BJ (cell line): Measurements from ENCODE around the gene FMO5. TPM values are rescaled to one million over a fixed set of nuclear protein-coding genes. Genes with fewer than 3 reads are reported as not detected.

ENCODE experiments used
- CTCF ChIA-PET: fragments of 350-600 bp; formaldehyde crosslinking; extraction: SDS; loops from one replicate; lab custom pipeline; 2021; ENCODE audit warnings: antibody characterized with exemption, inconsistent platforms; lab: Yijun Ruan, JAX
- POLR2A ChIA-PET: fragments of 300-600 bp; sonication (Branson Sonifier 250); formaldehyde crosslinking; extraction: SDS; loops from one replicate; lab custom pipeline; 2021; ENCODE audit warnings: antibody characterized with exemption; lab: Charles Lee
- DNase-seq: peaks from one replicate; pipeline ENCODE4 v3.0.0-alpha.2; 2011; ENCODE audit warnings: low read depth
- H3K27me3 ChIP-seq: 2 replicates; pipeline ENCODE4 v1.6.0; 2011; ENCODE audit warnings: low read length; ENCODE audit not compliant: control insufficient read depth, insufficient read depth
- H3K36me3 ChIP-seq: 2 replicates; pipeline ENCODE4 v1.5.1; 2011; ENCODE audit warnings: low read length; ENCODE audit not compliant: control insufficient read depth, insufficient read depth
- H3K4me3 ChIP-seq: 2 replicates; pipeline ENCODE4 v1.5.1; 2011; ENCODE audit warnings: low read depth, mild to moderate bottlenecking, control low read depth, low read length
- polyA plus RNA-seq: library from polyadenylated mRNA; depleted of rRNA; stranded (reverse); fragments of >200 nt; gene quantifications from 2 replicates; pipeline ENCODE4 v1.2.3, GENCODE V29; 2011
- TF ChIP-seq, protein P1 (sequence below): IDR thresholded peaks from 2 replicates; pipeline ENCODE4 v1.5.1; 2011; ENCODE audit warnings: low read depth, mild to moderate bottlenecking, control low read depth, inconsistent platforms, low read length, moderate library complexity; ENCODE audit not compliant: insufficient read depth

FMO5 gene
- polyA plus RNA-seq, 1 experiment = 0.39 TPM

DNA sequence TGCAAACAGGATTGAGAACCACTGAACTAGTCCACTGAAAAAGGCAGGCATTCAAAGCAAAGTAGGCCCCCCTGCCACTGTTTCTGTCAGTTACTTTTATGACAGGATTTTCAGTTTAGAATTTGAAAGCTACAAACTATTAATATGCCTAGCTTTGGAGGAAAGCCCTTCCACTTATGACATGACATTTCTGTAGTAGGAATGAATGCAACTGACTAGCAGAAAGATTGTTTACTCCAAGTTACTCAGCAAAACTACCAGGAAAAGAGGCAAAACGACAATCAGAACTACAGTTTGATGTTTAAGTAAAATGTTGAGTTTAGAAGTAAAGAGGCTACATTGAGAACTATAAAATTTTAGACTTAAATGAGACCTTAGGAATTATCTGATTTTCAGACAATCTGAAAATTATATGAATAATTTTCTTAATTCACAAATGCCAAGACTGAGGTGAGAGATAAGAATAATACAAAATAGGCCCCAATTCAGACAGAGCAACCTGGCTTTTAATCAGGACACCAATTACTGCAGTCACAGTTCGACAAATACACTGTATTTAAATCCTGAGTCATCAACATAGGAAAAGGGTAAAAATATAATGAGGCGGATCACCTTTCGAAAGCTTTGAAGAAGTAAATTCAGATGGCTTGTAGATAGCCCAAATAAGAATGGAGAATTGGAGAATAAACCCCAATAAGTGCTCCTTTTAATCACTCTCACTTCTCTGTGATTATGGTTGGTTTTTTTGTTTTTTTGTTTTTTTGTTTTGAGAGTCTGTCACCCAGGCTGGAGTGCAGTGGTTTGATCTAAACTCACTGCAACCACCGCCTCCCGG, 55.1 kb downstream of the FMO5 start:
- no peaks in the 10 kb centered on the region for H3K27me3 ChIP-seq
- TF ChIP-seq, protein P1, sequence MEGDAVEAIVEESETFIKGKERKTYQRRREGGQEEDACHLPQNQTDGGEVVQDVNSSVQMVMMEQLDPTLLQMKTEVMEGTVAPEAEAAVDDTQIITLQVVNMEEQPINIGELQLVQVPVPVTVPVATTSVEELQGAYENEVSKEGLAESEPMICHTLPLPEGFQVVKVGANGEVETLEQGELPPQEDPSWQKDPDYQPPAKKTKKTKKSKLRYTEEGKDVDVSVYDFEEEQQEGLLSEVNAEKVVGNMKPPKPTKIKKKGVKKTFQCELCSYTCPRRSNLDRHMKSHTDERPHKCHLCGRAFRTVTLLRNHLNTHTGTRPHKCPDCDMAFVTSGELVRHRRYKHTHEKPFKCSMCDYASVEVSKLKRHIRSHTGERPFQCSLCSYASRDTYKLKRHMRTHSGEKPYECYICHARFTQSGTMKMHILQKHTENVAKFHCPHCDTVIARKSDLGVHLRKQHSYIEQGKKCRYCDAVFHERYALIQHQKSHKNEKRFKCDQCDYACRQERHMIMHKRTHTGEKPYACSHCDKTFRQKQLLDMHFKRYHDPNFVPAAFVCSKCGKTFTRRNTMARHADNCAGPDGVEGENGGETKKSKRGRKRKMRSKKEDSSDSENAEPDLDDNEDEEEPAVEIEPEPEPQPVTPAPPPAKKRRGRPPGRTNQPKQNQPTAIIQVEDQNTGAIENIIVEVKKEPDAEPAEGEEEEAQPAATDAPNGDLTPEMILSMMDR = no peak
- ChIA-PET CTCF (interaction anchor here (1.1 to 3.4 kb wide), 2 partner anchors 72 to 73 kb away, joined by 3 to 13 read pairs; partner anchors contain the start of gene CHD1L), POLR2A (no interaction called here)
- DNase-seq = no peak
- 0 out of 2 replicates have a peak overlapping the region, but pooled peaks have one; percentile 91 for H3K4me3 ChIP-seq
- H3K36me3 ChIP-seq = no peaks in the 10 kb centered on the region; the same call in 1 of the 2 replicates

DNA sequence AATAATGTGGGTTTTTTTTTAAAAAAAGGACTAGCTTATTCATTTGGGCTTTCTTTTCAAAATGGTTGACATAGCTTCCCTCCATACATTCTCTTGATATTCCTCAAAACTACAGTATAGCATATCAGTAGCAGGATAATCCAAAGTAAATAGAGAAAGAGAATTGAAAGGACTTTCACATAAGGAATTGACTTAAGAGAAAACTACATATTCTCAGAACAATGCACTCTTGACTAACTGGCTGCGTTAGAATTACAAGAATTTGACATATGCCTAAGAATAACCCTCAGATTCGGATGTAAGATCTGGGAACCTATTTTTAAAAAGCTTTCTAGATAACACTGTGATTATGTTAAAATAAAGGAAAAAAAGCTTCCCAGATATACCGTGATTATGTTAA, 56.0 kb downstream of the FMO5 start:
- DNase-seq = no peak
- TF ChIP-seq, protein P1 = no peak
- Histone ChIP-seq H3K36me3 (no peaks in the 10 kb centered on the region; the same call in 1 of the 2 replicates), H3K27me3 (no peaks in the 10 kb centered on the region), H3K4me3 (no peak overlapping the region)
- ChIA-PET CTCF (interaction anchor here (0.6 to 3.4 kb wide), 3 partner anchors 16 to 74 kb away, joined by 3 to 13 read pairs (median 3); partner anchors contain the start of gene CHD1L), POLR2A (no interaction called here)

DNA sequence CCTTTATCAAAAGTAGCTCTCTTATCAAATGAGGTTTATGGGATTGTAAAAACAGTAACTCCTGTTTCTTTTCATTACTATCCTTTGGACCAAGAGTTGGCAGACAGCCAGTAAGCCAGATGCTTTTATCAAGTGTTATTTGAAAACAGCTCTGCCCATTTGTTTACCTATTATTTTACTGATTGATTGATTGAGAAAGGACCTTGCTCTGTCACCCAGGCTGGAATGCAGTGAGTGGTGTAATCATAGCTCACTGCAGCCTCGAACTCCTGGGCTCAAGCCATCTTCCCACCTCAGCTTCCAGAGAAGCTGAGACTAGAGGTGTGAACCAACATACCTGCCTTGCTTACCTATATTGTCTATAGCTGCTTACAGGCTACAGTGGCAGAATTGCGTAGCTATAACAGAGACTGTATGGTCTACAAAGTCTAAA, 56.5 kb downstream of the FMO5 start:
- no peak for DNase-seq
- ChIA-PET POLR2A (interaction anchor here (0.6 kb wide), 1 partner anchor 28 kb away, joined by 3 read pairs; no protein-coding TSS in a partner anchor), CTCF (interaction anchor here (0.6 to 3.4 kb wide), 3 partner anchors 16 to 73 kb away, joined by 3 to 13 read pairs (median 7); partner anchors contain the start of genes CHD1L and FMO5)

DNA sequence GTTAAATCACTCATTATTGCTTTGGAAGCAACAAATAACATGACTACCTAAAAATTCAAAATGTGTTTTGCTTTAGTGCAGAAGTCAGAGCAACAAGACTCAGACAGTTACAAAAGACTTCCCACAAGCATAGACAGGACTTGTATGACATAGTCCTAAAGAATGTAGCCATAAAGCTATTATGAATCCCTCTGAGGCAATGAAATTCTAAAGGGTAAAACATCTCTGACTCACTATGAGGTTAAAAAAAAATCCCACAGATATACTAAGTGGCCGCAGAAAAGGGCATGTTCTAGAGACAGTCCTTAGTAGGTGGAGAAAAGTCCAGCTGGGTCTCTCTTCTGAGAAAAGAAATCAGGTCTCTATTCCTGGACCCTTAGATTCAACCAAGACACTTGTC, 57.8 kb downstream of the FMO5 start:
- Histone ChIP-seq H3K27me3 (no peaks in the 10 kb centered on the region), H3K36me3 (no peaks in the 10 kb centered on the region; the same call in 1 of the 2 replicates), H3K4me3 (no peak overlapping the region)
- ChIA-PET POLR2A (no interaction called here), CTCF (interaction anchor here (1.2 to 1.4 kb wide), 2 partner anchors 58 to 76 kb away, joined by 3 to 7 read pairs; partner anchors contain the start of gene FMO5)
- peak; percentile 95 for DNase-seq
- TF ChIP-seq, protein P1 = no peak

More for the DNA sequence above, 56.5 kb downstream of the FMO5 start:
- TF ChIP-seq, protein P1 = no peak
- H3K4me3 ChIP-seq = no peak overlapping the region
- no peaks in the 10 kb centered on the region for H3K27me3 ChIP-seq
- H3K36me3 ChIP-seq = no peaks in the 10 kb centered on the region; the same call in 1 of the 2 replicates

DNA sequence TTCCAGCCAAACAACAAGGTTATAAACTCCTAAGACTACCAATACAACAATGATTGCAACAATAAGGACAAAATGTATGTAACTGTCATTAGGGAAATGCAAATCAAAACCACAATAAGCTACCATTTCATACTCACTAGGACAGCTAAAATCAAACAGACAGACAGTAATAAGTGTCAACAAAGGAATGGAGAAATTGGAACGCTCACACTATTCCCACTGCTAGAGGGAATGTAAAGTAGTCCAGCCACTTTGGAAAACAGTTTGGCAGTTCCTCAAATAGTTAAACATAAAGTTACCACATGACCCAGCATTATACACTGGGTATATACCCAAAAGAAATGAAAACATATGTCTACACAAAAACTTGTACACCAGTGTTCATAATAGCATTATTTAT, 62.1 kb downstream of the FMO5 start:
- ChIA-PET CTCF (interaction anchor here (1.7 kb wide), 1 partner anchor 9 kb away, joined by 5 read pairs; the partner anchor contains the start of gene PRKAB2), POLR2A (no interaction called here)
- Histone ChIP-seq H3K36me3 (peaks cover 8% of the 10 kb centered on the region), H3K27me3 (no peaks in the 10 kb centered on the region), H3K4me3 (no peak overlapping the region)
- TF ChIP-seq, protein P1 = no peak
- no peak for DNase-seq
